RWPE2 (cell line): ENCODE results near the gene RAB15.

ENCODE experiments used
- ATAC-seq: fragments of 200-7000 bp; cut with Tn5 transposase; 3 replicates; pipeline ENCODE4 v1.9.1; 2021; ENCODE audit warnings: low read depth
- DNase-seq: peaks from one replicate; pipeline ENCODE4 v3.0.0-alpha.2; 2020; ENCODE audit warnings: low spot score
- H3K27ac ChIP-seq: fragments of 450-650 bp; 2 replicates; pipeline ENCODE4 v1.5.1; 2017; ENCODE audit warnings: mild to moderate bottlenecking; ENCODE audit not compliant: poor library complexity, severe bottlenecking
- H3K27me3 ChIP-seq: fragments of 250-450 bp; sonication (Bioruptor Pico); 2 replicates; pipeline ENCODE4 v1.5.1; 2021; ENCODE audit warnings: mild to moderate bottlenecking, moderate library complexity; ENCODE audit not compliant: insufficient read depth, poor library complexity, severe bottlenecking
- H3K36me3 ChIP-seq: fragments of 250-450 bp; sonication (Bioruptor Pico); 2 replicates; pipeline ENCODE4 v1.5.1; 2020; ENCODE audit warnings: low read depth, mild to moderate bottlenecking, moderate library complexity
- H3K4me1 ChIP-seq: fragments of 250-450 bp; sonication (Bioruptor Pico); 2 replicates; pipeline ENCODE4 v1.5.1; 2021; ENCODE audit warnings: mild to moderate bottlenecking, moderate library complexity; ENCODE audit not compliant: insufficient read depth, poor library complexity, severe bottlenecking
- H3K4me3 ChIP-seq: fragments of 250-450 bp; sonication (Bioruptor Pico); 2 replicates; pipeline ENCODE4 v1.5.1; 2021; ENCODE audit warnings: mild to moderate bottlenecking, moderate library complexity; ENCODE audit not compliant: severe bottlenecking
- H3K9me3 ChIP-seq: fragments of 250-450 bp; sonication (Bioruptor Pico); 2 replicates; pipeline ENCODE4 v1.5.1; 2021; ENCODE audit warnings: mild to moderate bottlenecking, moderate library complexity; ENCODE audit not compliant: severe bottlenecking
- TF ChIP-seq, protein P1 (sequence below): fragments of 450-650 bp; IDR thresholded peaks from one replicate; pipeline ENCODE4 v1.5.1; 2017; ENCODE audit warnings: mild to moderate bottlenecking, moderate library complexity; ENCODE audit not compliant: poor library complexity, severe bottlenecking

RAB15 gene

DNA sequence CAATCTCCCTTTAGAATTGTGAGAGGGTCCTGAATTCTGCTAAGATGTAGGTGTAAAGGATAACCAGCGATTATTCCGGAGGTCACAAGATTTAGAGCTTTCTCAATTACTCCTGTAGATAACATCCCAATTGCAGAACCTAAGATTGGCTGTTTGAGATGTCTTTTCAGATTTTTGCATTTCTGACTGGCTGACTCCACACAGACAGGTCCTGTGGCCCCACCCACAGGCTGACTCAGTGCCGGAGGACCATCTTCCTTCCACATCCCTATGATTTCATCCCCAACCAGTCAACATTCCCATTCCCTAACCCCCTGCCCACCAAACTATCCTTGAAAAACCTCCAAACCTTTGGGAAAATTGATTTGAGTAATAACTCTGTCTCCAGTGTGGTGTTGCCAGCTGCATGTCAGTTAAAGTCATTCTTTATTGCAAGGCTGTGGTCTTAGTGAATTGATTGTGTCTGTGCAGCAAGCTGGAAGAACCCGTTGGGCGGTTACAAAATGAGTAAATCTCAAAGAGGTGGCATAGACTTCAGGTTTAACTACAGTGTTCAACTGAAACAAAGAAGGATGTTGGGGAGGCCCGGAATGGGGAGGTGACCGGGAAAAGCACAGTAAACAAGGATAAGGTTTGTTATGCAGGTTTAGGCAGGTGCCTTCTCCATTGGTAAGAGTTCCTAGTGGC lies 25.1 kb upstream of the RAB15 start:
- no peak overlapping the region for H3K27ac ChIP-seq
- no peaks in the 10 kb centered on the region; the same call in 1 of the 2 replicates for H3K36me3 ChIP-seq
- H3K4me3 ChIP-seq: no peak overlapping the region
- no peak for DNase-seq
- no peaks in the 10 kb centered on the region for H3K27me3 ChIP-seq
- TF ChIP-seq, protein P1, sequence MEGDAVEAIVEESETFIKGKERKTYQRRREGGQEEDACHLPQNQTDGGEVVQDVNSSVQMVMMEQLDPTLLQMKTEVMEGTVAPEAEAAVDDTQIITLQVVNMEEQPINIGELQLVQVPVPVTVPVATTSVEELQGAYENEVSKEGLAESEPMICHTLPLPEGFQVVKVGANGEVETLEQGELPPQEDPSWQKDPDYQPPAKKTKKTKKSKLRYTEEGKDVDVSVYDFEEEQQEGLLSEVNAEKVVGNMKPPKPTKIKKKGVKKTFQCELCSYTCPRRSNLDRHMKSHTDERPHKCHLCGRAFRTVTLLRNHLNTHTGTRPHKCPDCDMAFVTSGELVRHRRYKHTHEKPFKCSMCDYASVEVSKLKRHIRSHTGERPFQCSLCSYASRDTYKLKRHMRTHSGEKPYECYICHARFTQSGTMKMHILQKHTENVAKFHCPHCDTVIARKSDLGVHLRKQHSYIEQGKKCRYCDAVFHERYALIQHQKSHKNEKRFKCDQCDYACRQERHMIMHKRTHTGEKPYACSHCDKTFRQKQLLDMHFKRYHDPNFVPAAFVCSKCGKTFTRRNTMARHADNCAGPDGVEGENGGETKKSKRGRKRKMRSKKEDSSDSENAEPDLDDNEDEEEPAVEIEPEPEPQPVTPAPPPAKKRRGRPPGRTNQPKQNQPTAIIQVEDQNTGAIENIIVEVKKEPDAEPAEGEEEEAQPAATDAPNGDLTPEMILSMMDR: no peak
- peak; percentile 60; the same call in 1 of the 3 replicates for ATAC-seq
- H3K9me3 ChIP-seq: no peaks in the 10 kb centered on the region
- peaks cover 21% of the 10 kb centered on the region for H3K4me1 ChIP-seq

DNA sequence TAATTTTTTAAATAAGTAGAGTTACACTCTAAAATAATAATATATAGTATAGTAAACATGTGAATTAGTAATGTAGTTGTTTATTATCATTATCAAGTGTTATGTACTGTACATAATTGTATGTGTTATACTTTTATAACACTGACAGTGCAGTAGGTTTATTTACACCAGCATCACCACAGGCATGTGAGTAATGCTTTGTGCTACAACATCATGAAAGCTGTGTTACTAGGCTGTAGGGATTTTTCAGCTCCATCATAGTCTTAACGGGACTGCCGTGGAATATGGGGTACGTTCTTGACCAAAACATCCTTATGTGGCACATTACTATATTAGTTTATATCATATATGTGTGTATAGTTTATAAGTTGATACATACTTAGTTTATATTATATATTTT lies 23.2 kb upstream of the RAB15 start:
- H3K4me3 ChIP-seq: no peak overlapping the region
- no peaks in the 10 kb centered on the region; the same call in 1 of the 2 replicates for H3K36me3 ChIP-seq
- no peak for DNase-seq
- TF ChIP-seq, protein P1: no peak
- no peaks in the 10 kb centered on the region for H3K27me3 ChIP-seq
- H3K4me1 ChIP-seq: peaks cover 21% of the 10 kb centered on the region
- H3K9me3 ChIP-seq: no peaks in the 10 kb centered on the region
- no peak overlapping the region for H3K27ac ChIP-seq
- no peak for ATAC-seq

DNA sequence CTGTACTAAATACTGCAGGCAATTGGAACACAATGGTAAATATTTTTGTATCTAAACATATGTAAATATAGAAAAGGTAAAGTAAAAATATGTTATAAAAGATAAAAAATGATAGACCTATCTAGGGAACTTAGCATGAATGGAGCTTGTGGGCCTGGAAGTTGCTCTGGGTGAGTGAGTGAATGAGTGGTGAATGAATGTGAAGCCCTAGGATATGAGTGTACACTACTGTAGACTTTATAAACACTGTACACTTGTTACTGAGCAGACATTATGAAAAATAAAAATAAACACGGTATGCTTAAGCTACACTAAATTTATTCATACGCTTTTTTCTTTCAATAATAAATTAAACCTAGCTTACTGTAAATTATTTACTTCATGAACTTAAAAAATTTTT lies 22.4 kb upstream of the RAB15 start:
- H3K36me3 ChIP-seq: no peaks in the 10 kb centered on the region; the same call in 1 of the 2 replicates
- no peak overlapping the region for H3K27ac ChIP-seq
- TF ChIP-seq, protein P1: no peak

DNA sequence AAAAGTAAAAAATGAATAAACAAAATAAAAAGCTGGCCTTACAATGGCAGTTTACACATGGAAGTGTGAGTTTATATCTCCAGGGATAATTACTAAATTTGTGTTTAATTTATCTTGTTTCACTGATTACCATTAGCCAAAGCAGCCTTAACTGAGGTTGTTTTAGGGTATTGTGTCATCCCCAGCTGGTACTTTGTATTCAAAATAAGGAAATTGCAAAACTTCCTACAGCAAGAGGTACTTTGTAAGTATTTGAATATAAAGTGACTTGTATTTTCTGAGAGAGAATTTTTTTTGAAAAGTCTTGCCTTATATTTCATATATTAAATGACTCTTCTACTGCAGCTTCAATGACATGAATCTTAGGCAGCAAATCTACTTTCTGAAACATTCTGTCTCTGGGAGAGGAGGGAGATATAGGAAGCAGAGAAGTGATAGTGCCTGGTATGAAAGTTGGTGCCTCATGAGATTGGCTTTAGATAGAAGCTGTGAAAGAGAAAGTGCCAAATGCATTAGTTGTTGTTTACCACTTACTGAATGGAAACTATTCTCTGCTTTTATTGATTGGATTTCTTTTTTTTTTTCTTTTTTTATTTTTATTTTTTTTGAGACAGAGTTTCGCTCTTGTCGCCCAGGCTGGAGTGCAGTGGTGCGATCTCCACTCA lies 21.3 kb upstream of the RAB15 start:
- no peaks in the 10 kb centered on the region for H3K9me3 ChIP-seq
- DNase-seq (no peak), ATAC-seq (no peak)
- H3K27ac ChIP-seq: no peak overlapping the region
- no peak overlapping the region for H3K4me3 ChIP-seq
- peaks cover 13% of the 10 kb centered on the region for H3K4me1 ChIP-seq
- H3K27me3 ChIP-seq: no peaks in the 10 kb centered on the region
- H3K36me3 ChIP-seq: no peaks in the 10 kb centered on the region; the same call in 1 of the 2 replicates
- TF ChIP-seq, protein P1: no peak

More for the DNA sequence above, 22.4 kb upstream of the RAB15 start:
- Histone ChIP-seq H3K27me3 (no peaks in the 10 kb centered on the region), H3K4me3 (no peak overlapping the region), H3K9me3 (no peaks in the 10 kb centered on the region), H3K4me1 (peaks cover 21% of the 10 kb centered on the region)
- ATAC-seq (no peak), DNase-seq (no peak)
